Stimulated activated CD4-positive, alpha-beta T cell treated with anti-CD3 and anti-CD28 coated beads, Interleukin-1b, Interleukin-23, amount 100 ng/mL, for 1 hour (primary cell): ENCODE results near the gene ELF4.
"Not testable (repeated sequence)": the region's sequence is repeated elsewhere in the genome, so short reads cannot be mapped to it uniquely, and the experiment has no call there.

Source experiments
- DNase-seq, 2 donors: peaks; one replicate each; pipeline ENCODE4 v3.0.0-alpha.2; 2020; ENCODE audit warnings: low read depth in 2 of 2

Gene ELF4

GRCh38 chrX:130115119-130115885, 5.0 kb upstream of the ELF4 start:
- DNase-seq: not testable (repeated sequence)

GRCh38 chrX:130114141-130114588, 3.9 kb upstream of the ELF4 start:
- no peak for DNase-seq

GRCh38 chrX:130111220-130112154, 1.2 kb upstream of the ELF4 start:
- DNase-seq: no peak

GRCh38 chrX:130109429-130110378, 593 bp downstream of the ELF4 start:
- DNase-seq: no peak

- DNase-seq: no peak
These were observed 1.5 kb downstream of the ELF4 start for GRCh38 chrX:130108647-130109428.

- DNase-seq: no peak
These were observed 4.2 kb downstream of the ELF4 start for GRCh38 chrX:130106071-130106470.

- no peak for DNase-seq
These were observed 5.1 kb downstream of the ELF4 start for GRCh38 chrX:130105244-130105643.

GRCh38 chrX:130103605-130104004, 6.7 kb downstream of the ELF4 start:
- no peak for DNase-seq

GRCh38 chrX:130100180-130100579, 10.1 kb downstream of the ELF4 start:
- DNase-seq: no peak

GRCh38 chrX:130098210-130098552, 12.1 kb downstream of the ELF4 start:
- DNase-seq: no peak

- no peak for DNase-seq
These were observed 12.6 kb downstream of the ELF4 start for GRCh38 chrX:130097507-130098209.

GRCh38 chrX:130095249-130096030, 14.9 kb downstream of the ELF4 start:
- no peak for DNase-seq

- no peak for DNase-seq
These were observed 15.6 kb downstream of the ELF4 start for GRCh38 chrX:130094696-130095095.

GRCh38 chrX:130093271-130093670, 17.0 kb downstream of the ELF4 start:
- no peak for DNase-seq

GRCh38 chrX:130091980-130092522, 18.2 kb downstream of the ELF4 start:
- DNase-seq: peak; percentile 34 to 65

- DNase-seq: no peak
These were observed 19.9 kb downstream of the ELF4 start for GRCh38 chrX:130090364-130090763.

GRCh38 chrX:130086447-130087206, 23.7 kb downstream of the ELF4 start:
- no peak for DNase-seq
